HG02610 (cell line): ENCODE measurements around the gene STK32C.
"Not testable (repeated sequence)": the region's sequence is repeated elsewhere in the genome, so short reads cannot be mapped to it uniquely, and the experiment has no call there.

Source experiments
- ATAC-seq: cut with Tn5 transposase; IDR thresholded peaks from one replicate; pipeline ENCODE4 v1.9.1; 2021; ENCODE audit warnings: mild to moderate bottlenecking, moderate library complexity; ENCODE audit not compliant: unreplicated experiment

STK32C gene

DNA sequence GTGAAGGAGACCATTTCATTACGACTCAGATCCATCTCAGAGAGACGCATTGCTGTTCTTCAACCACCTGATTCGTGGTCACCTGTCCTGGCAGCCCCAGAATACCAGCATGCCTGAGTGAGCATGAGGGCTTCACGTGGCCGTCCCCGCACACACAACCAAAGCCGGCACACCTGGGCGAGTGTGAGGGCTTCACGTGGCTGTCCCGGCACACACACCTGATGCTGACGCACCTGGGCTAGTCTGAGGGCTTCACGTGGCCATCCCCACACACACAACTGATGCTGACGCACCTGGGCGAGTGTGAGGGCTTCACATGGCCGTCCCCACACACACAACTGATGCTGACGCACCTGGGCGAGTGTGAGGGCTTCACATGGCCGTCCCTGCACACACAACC is 86.8 kb downstream of the STK32C start:
- not testable (repeated sequence) for ATAC-seq

DNA sequence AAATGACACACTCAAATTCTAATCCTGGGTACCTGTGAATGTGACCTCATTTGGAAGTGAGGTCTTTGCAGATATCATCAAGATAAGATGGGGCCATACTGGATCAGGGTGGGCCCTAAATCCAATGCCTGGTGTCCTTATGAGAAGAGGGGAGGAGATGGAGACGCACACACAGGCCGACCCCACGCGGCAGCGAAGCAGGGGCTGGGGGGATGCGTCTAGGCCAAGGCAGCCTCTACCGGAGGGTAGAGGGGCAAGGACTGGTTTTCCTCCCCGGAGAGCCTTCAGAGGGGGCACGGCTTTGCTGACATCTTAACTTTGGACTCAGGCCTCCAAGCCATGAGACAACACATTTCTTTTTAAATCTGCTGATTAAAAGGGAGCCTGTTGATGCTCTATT is 87.7 kb downstream of the STK32C start:
- no peak for ATAC-seq

DNA sequence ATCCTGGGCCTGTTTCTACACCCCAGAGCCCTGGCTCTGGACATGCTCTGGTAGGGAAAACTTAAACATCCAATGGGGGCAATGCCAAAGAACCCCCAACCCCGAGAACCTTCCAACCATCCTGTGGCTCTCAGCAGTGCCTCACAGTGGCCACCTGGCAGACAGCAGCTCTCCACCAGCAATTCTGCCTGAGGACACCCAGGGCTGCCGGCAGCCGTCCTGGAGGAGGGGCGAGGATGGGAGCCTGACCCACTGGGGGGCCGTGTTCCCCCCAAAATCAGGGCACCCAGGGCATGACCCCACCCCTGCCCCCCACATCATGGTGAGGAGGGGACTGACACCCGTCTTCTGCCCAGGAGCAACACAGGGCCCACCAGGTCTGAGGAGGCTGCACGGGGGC is 88.3 kb downstream of the STK32C start:
- ATAC-seq: no peak

DNA sequence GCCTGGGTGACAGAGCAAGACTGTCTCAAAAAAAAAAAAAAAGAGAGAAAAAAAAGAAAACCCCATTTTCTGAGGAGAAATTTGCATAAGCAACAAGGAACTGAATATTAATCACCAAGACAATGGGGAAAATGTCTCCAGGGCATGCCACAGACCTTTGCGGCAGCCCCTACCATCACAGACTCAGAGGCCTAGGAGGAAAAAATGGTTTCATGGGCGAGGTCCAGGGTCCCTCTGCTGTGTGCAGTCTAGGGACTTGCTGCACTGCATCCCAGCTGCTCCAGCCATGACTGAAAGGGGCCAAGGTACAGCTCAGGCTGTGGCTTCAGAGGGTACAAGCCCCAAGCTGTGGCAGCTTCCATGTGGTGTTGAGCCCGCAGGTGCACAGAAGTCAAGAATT is 91.3 kb downstream of the STK32C start:
- not testable (repeated sequence) for ATAC-seq

DNA sequence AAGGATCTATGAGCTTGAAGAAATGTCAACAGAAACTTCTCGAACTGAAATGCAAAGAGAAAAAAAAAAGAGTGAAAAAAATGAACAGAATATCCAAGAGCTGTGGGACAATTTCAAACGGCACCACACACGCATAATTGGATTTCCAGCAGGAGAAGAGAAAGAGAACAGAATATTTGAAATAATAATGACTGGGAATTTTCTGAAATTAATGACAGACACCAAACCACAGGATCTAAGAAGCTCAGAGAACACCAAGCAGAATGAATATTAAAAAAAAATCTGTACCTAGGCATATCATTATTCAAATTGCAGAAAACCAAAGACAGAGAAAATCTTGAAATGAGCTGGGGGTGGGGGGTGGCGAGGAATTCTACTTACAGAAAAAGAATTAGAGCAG is 93.8 kb downstream of the STK32C start:
- no peak for ATAC-seq

DNA sequence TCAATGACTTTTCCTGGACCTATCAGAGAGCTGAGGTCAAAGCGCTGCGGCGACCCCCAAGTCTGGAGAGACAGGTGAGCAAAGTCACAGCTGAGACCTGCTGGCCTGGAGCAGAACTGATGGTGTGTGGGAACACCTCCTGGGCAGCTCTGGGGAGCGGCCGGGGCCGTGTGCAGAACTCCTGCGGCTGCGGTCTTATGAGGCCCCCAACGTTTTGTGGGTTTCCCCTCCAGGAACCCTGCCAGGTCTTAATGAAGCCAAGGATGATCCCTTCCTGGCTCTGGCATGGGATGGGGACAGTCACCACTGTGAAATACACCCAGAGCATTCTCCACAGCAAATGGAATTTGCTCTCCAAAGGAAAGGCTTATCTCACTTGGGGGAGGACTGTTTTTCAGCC is 94.9 kb downstream of the STK32C start:
- no peak for ATAC-seq

DNA sequence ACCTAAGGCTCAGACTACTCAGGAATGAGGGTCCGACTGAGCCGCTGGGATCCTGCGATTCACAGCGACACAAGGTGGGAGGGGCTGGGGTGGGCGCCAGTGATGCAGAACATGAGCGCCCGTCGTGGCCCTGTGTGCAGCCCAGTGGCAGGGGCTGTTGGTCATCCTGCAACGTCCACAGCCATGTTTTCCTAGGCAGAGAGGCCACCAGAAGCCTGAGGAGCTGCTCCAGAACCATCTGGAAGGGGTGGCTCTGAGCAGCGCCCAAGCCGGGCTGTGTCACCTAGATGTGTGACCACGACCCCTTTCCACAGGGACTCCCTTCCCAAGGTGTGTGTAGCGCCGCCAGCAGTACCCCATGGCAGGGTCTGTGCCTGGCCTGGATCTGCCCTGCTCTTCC is 96.5 kb downstream of the STK32C start:
- ATAC-seq: no peak

GRCh38 chr10:132210766-132211165 is 97.0 kb downstream of the STK32C start:
- ATAC-seq: no peak

- no peak for ATAC-seq
Observed at GRCh38 chr10:132209978-132210530, 97.7 kb downstream of the STK32C start.

- no peak for ATAC-seq
Observed at GRCh38 chr10:132209130-132209529, 98.6 kb downstream of the STK32C start.

GRCh38 chr10:132208462-132209050 is 99.2 kb downstream of the STK32C start:
- no peak for ATAC-seq

DNA sequence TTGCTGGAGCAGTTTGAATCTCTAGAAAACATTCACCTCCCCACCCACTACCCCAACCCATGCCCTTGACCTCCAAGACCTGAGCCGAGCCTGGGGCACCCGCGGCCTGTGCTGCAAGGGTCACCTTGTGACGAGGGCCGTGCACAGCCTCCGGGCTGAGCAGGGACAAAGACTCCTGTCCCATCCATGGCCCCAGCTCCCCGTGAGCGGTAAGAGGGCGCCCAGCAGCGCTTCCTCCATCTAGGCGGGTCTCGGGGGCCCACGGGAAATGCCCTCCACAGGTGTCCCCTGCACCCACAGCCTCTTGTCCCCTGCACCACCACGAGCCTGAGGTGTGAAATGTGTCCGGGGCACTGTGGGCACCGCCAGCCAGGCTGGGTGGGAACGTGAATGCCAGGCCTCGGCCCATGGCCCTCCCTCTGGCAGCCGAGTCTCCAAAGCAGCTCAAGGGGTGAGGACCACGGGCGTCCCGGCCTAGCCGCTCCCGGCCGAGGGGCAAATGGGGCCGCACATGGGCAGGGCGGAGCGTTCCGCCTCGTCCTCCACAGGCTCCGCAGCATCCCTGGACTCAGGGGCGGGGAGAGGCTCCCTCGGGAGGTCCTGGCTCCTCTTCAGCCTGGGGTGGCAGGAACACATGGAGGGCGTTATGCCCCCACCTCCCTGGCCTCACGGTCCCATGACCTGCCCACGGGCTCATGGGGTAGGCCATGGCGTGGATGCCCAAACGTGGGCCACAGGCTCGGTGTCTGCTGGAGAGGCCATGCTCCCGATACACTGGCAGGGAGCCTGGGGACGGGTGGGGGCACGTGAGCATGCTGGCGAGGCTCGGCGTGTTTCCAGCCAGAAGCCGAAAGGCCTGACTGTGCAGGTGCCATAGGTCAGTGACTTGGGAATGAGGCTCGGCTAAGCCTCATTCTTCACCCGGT is 100.0 kb downstream of the STK32C start:
- ATAC-seq: no peak

GRCh38 chr10:132206806-132207535 is 100.8 kb downstream of the STK32C start:
- ATAC-seq: no peak

DNA sequence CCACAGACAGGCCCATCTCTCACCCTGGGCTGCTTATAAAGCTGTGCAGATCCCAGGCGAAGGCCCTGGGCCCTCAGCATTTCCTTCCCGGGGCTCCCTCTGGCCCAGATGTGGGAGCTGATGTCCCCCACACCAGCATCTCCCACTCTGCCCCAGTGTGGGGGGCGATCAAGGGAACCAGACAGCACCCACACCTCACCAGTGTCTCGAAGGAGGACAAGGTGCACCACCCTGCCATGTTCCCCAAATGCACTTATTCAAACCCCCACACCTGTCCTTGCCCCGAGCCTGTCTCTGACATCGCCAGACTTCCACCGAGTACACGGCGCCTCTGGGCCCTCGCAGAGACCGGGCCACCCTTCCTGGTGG is 101.4 kb downstream of the STK32C start:
- no peak for ATAC-seq

- no peak for ATAC-seq
Observed at GRCh38 chr10:132205650-132206376, 101.9 kb downstream of the STK32C start.

DNA sequence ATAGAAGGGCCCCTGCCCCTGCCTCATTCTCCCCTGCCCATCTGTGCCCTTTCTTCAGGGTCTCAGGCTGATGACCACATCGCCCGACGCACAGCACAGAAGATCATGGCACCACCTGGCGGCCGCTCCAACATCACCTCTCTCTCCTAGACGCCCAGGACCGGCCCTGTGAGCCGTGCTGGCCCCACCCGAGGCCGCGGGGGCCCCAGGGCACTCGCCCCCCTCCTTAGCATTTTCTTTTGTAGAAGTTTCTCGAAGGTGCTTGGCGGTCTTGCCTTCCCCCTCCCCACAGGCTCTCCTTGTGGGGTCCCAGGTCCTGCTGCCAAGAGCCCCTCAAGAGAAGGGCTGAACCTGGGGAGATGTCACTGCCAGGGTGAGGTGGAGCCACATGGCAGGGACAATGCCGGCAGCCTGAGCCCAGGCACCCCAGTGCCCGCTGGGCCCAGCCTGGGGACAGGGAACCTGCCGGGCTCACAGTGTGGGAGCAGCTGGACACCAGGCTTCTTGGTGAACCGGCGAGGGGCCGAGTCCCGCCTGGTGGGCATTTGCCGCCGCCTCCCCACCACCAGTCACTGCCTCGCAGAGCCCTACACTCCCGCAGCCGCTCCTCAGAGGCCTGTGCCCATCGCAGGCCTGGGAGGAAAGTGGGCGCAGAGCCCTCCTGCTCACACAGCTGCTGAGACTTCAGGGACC is 102.8 kb downstream of the STK32C start:
- no peak for ATAC-seq

- no peak for ATAC-seq
Observed at GRCh38 chr10:132204078-132204780, 103.5 kb downstream of the STK32C start.

- no peak for ATAC-seq
Observed at GRCh38 chr10:132203256-132204077, 104.3 kb downstream of the STK32C start.
